Lower leg skin (tissue), 4 donors: ENCODE data around the gene DHRS13. TPM values are rescaled to one million over a fixed set of nuclear protein-coding genes. Genes with fewer than 3 reads are reported as not detected.

ENCODE experiments used
- DNase-seq, 2 donors: peaks; one replicate each; pipeline ENCODE4 v3.0.0-alpha.2; 2019; ENCODE audit warnings: low spot score in 2 of 2
- H3K4me3 ChIP-seq: fragments of 200-600 bp; sonication (generic); 2 replicates; pipeline ENCODE4 v1.5.1; 2017; ENCODE audit warnings: mild to moderate bottlenecking, low read depth; ENCODE audit not compliant: poor library complexity, severe bottlenecking
- CTCF ChIP-seq, 3 donors: fragments of 450-650 bp; IDR thresholded peaks; one replicate each; pipeline ENCODE4 v1.5.1; 2016; ENCODE audit warnings: antibody characterized with exemption in 3 of 3, mild to moderate bottlenecking in 3 of 3, moderate library complexity in 2 of 3
- POLR2A ChIP-seq, 2 donors: fragments of 450-650 bp; IDR thresholded peaks; one replicate each; pipeline ENCODE4 v1.6.1; 2016 to 2017; ENCODE audit warnings: antibody characterized with exemption in 2 of 2, mild to moderate bottlenecking in 1 of 2, moderate library complexity in 1 of 2
- WGBS, 2 donors: methylation state at CpG; one replicate each; pipeline ENCODE4 v1.1.5; 2018; 5-methylcytosine and 5-hydroxymethylcytosine counted together
- intact Hi-C: fragments of 100-400 bp; cut with DNase I; formaldehyde crosslinking; loops from one replicate; pipeline ENCODE4 v1.15.0; 2023; ENCODE audit warnings: low total_unique reads
- total RNA-seq, 4 donors: library from RNA; depleted of rRNA; stranded (reverse); fragments of >200 nt; gene quantifications; one replicate each; pipeline ENCODE4 v1.1.0, GENCODE V29; 2016

DHRS13 gene
- total RNA-seq, 4 donors from 2014 or later, result 19.2 to 22.9 (median 19.5) TPM

- intact Hi-C loops, result no loop called here
- WGBS, 2 donors, result 81 to 87% methylated on average over 12 of the region's 12 CpGs
- no peak for DNase-seq
- TF ChIP-seq CTCF (IDR thresholded peaks at IDR 0.05) (no peak), POLR2A (IDR thresholded peaks at IDR 0.05) (no peak)
- H3K4me3 ChIP-seq, result no peak overlapping the region
These were observed 14.9 kb downstream of the DHRS13 start for GRCh38 chr17:28887871-28888471.

GRCh38 chr17:28885951-28886350 is 16.9 kb downstream of the DHRS13 start:
- DNase-seq, result no peak
- intact Hi-C loops, result no loop called here
- WGBS, 2 donors, result 82 to 88% methylated on average over 10 of the region's 10 CpGs
- no peak overlapping the region for H3K4me3 ChIP-seq
- TF ChIP-seq CTCF (IDR thresholded peaks at IDR 0.05) (no peak), POLR2A (IDR thresholded peaks at IDR 0.05) (no peak)

GRCh38 chr17:28885363-28885762 is 17.5 kb downstream of the DHRS13 start:
- DNase-seq, result no peak
- H3K4me3 ChIP-seq, result no peak overlapping the region
- TF ChIP-seq CTCF (IDR thresholded peaks at IDR 0.05) (no peak), POLR2A (IDR thresholded peaks at IDR 0.05) (no peak)
- intact Hi-C loops, result no loop called here
- 91 to 97% methylated on average over 4 of the region's 4 CpGs for WGBS, 2 donors

- no peak overlapping the region for H3K4me3 ChIP-seq
- WGBS, 2 donors, result 85 to 87% methylated on average over 22 to 26 of the region's 27 CpGs
- TF ChIP-seq CTCF (IDR thresholded peaks at IDR 0.05) (no peak), POLR2A (IDR thresholded peaks at IDR 0.05) (no peak)
- DNase-seq, result no peak
- intact Hi-C loops, result no loop called here
These were observed 18.7 kb downstream of the DHRS13 start for GRCh38 chr17:28883967-28884702.

- H3K4me3 ChIP-seq, result no peak overlapping the region
- intact Hi-C loops, result no loop called here
- no peak for DNase-seq
- TF ChIP-seq CTCF (IDR thresholded peaks at IDR 0.05), result no peak
- TF ChIP-seq POLR2A (IDR thresholded peaks at IDR 0.05), result no peak
- WGBS, 2 donors, result 94% methylated on average over 16 to 18 of the region's 18 CpGs
These were observed 20.6 kb downstream of the DHRS13 start for GRCh38 chr17:28882154-28882895.
